Measurements from ENCODE around the gene GRID2. TPM values are rescaled to one million over a fixed set of nuclear protein-coding genes. Genes with fewer than 3 reads are reported as not detected.

The GRID2 gene
- total and polyA plus RNA-seq, 12 donors: 0.01 to 0.07 (median 0.07) TPM; not detected in 9

DNA sequence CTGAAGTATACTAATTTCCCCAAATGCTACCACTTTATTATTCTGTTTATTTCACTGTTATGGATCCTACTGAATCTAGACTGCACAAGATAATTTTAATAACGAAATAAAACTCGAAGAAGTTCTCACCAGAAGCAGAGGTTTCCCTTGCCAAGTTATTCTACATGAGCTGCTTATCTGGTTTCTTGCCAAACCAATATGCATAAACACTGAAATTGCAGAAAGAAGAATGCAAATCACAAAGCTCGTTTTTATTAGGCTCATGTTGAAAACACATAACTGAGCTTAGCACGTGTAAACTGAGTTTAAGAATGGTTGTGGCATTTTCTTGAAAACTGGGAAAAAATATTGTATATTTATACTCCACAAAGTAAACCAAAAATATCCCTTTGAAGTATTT lies 35.9 kb downstream of the GRID2 start:
- Histone ChIP-seq H3K36me3 (no peaks in the 10 kb centered on the region), H3K4me3 (no peak overlapping the region), H3K27me3 (no peaks in the 10 kb centered on the region), H3K4me1 (peaks cover 0 to 7% (median 2%) of the 10 kb centered on the region in 9 donors), H3K9me3 (no peaks in the 10 kb centered on the region), H3K27ac (no peak overlapping the region)
- ATAC-seq (no peak), DNase-seq (no peak)
- intact Hi-C loops (cut with DNase I): no loop called here
- TF ChIP-seq, protein P1, sequence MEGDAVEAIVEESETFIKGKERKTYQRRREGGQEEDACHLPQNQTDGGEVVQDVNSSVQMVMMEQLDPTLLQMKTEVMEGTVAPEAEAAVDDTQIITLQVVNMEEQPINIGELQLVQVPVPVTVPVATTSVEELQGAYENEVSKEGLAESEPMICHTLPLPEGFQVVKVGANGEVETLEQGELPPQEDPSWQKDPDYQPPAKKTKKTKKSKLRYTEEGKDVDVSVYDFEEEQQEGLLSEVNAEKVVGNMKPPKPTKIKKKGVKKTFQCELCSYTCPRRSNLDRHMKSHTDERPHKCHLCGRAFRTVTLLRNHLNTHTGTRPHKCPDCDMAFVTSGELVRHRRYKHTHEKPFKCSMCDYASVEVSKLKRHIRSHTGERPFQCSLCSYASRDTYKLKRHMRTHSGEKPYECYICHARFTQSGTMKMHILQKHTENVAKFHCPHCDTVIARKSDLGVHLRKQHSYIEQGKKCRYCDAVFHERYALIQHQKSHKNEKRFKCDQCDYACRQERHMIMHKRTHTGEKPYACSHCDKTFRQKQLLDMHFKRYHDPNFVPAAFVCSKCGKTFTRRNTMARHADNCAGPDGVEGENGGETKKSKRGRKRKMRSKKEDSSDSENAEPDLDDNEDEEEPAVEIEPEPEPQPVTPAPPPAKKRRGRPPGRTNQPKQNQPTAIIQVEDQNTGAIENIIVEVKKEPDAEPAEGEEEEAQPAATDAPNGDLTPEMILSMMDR (IDR thresholded peaks at IDR 0.05): no peak
- WGBS, 2 donors: 51 to 62% methylated on average over 4 of the region's 4 CpGs

DNA sequence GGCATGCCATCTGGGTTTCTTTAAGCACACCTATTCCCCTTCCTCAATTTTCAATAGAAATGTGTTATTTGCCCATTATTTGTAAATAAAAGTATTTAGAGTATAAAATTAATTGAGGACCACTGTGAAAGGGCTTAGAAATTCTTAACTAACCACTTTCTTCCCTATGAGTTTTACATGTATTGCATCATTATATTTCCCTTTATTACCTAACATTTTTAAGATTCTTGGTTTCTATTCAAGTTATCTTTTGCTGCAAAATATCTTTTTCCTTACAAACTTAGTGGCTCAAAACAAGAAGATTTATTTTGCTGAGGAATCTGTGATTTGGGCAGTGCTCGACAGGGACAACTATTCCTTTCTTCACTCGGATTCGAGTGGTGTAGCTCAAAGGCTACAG lies 40.5 kb downstream of the GRID2 start:
- intact Hi-C loops (cut with DNase I): no loop called here
- Histone ChIP-seq H3K9me3 (no peaks in the 10 kb centered on the region), H3K4me1 (no peaks in the 10 kb centered on the region), H3K36me3 (no peaks in the 10 kb centered on the region), H3K27me3 (no peaks in the 10 kb centered on the region), H3K4me3 (no peak overlapping the region), H3K27ac (no peak overlapping the region)
- 87 to 89% methylated on average over 3 of the region's 3 CpGs for WGBS, 2 donors
- TF ChIP-seq, protein P1 (IDR thresholded peaks at IDR 0.05): no peak
- DNase-seq: no peak
- ATAC-seq: no peak

DNA sequence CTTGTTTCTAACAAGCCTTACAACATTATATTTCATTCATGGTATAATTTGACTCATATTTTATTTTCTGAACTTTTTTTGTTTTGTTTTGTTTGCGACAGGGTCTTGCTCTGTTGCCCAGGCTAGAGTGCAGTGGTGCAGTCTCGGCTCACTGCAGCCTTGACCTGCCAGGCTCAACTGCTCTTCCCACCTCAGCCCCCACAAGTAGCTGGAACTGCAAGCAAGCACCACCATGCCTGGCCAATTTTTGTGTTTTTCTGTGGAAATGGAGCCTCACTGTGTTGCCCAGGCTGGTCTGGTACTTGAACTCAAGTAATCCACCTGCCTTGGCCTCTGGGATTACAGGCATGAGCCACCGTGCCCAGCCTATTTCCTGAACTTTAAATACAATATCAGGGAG lies 42.5 kb downstream of the GRID2 start:
- intact Hi-C loops (cut with DNase I): no loop called here
- H3K27ac ChIP-seq: no peak overlapping the region
- no peaks in the 10 kb centered on the region for H3K9me3 ChIP-seq
- TF ChIP-seq, protein P1 (IDR thresholded peaks at IDR 0.05): no peak
- no peaks in the 10 kb centered on the region for H3K36me3 ChIP-seq
- no peaks in the 10 kb centered on the region for H3K27me3 ChIP-seq
- DNase-seq: no peak
- H3K4me1 ChIP-seq: no peaks in the 10 kb centered on the region
- WGBS, 2 donors: 87% methylated on average over 3 of the region's 3 CpGs
- ATAC-seq: no peak
- H3K4me3 ChIP-seq: no peak overlapping the region

DNA sequence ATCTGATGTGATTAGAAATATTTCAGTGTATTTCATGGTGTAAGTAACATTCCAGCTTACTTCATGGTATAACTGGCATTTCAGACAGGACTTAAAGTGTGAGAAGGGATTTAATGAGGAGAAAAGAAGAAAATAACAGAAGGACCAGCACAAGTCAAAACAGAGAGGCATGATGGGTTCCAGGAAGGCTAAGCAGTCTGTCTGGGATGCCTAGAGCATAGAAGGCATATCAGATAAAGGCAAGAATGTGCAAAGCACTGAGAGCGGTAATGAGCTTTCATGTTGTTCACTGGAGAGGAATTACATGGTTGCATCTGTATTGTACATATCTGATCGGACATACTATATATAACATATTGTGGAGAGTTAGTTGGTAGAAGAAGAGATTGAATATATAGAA lies 54.2 kb downstream of the GRID2 start:
- intact Hi-C loops (cut with DNase I): no loop called here

More for the DNA sequence above, 54.2 kb downstream of the GRID2 start:
- Histone ChIP-seq H3K9me3 (no peaks in the 10 kb centered on the region), H3K4me3 (no peak overlapping the region), H3K36me3 (no peaks in the 10 kb centered on the region), H3K27ac (no peak overlapping the region), H3K4me1 (no peaks in the 10 kb centered on the region), H3K27me3 (no peaks in the 10 kb centered on the region)
- WGBS, 2 donors: 71 to 74% methylated on average over 2 of the region's 2 CpGs
- DNase-seq: no peak
- TF ChIP-seq, protein P1 (IDR thresholded peaks at IDR 0.05): no peak
- no peak for ATAC-seq

All from heart right ventricle (tissue), 16 donors.